HEK293 (cell line): ENCODE measurements around the gene HAUS5.
A peak's percentile ranks its signal among the peaks of the same experiment; 100 is the strongest.

ENCODE experiments used
- CTCF ChIA-PET: fragments of 350-600 bp; formaldehyde crosslinking; extraction: SDS; loops from one replicate; lab custom pipeline; 2021; ENCODE audit warnings: antibody characterized with exemption; lab: Yijun Ruan, JAX
- POLR2A ChIA-PET: fragments of 300-600 bp; formaldehyde crosslinking; extraction: SDS; loops from one replicate; lab custom pipeline; 2020; ENCODE audit warnings: antibody characterized with exemption, inconsistent platforms; lab: Yijun Ruan, JAX
- H3K27ac ChIP-seq: fragments of 200-500 bp; sonication (Bioruptor generic); 2 replicates; pipeline ENCODE4 v1.5.1; 2014; ENCODE audit warnings: low read depth, low read length, control low read depth, inconsistent platforms; ENCODE audit errors: extremely low read depth
- H3K36me3 ChIP-seq, 2 experiments: fragments of 200-500 bp in 1 of 2; sonication (Bioruptor generic) in 1 of 2; 1 replicate in 1 of 2; 2 replicates in 1 of 2; pipeline ENCODE4 v1.5.1; 2014 to 2017; ENCODE audit warnings: inconsistent platforms in 2 of 2, low read length in 2 of 2; ENCODE audit not compliant: control insufficient read depth in 2 of 2, insufficient read depth in 1 of 2
- H3K4me1 ChIP-seq: fragments of 200-500 bp; sonication (Bioruptor generic); 2 replicates; pipeline ENCODE4 v1.5.1; 2014; ENCODE audit warnings: mild to moderate bottlenecking, low read length, inconsistent platforms; ENCODE audit not compliant: control insufficient read depth, insufficient read depth
- H3K4me3 ChIP-seq: 2 replicates; pipeline ENCODE4 v1.5.1; 2011; ENCODE audit warnings: low read depth, mild to moderate bottlenecking, control low read depth, low read length, moderate library complexity
- H3K9me3 ChIP-seq: fragments of 200-500 bp; sonication (Bioruptor generic); 2 replicates; pipeline ENCODE4 v1.5.1; 2014; ENCODE audit warnings: low read depth, low read length, inconsistent platforms; ENCODE audit not compliant: control insufficient read depth, insufficient read depth
- BCL11A ChIP-seq: fragments of 450-650 bp; formaldehyde crosslinking; IDR thresholded peaks from 2 replicates; pipeline ENCODE4 v1.5.1; 2016; ENCODE audit warnings: low read depth, missing biosample characterization, missing genetic modification characterization
- GLI4 ChIP-seq: fragments of 450-650 bp; formaldehyde crosslinking; IDR thresholded peaks from 2 replicates; pipeline ENCODE4 v1.5.1; 2016; ENCODE audit warnings: missing biosample characterization, missing genetic modification characterization
- MEIS1 ChIP-seq: sonication (generic); formaldehyde crosslinking; IDR thresholded peaks from 2 replicates; pipeline ENCODE4 v1.8.1; 2022; ENCODE audit warnings: missing genetic modification reagents, mild to moderate bottlenecking, borderline replicate concordance
- REPIN1 ChIP-seq: fragments of 450-650 bp; formaldehyde crosslinking; IDR thresholded peaks from 2 replicates; pipeline ENCODE4 v1.5.1; 2017; ENCODE audit warnings: missing biosample characterization, missing genetic modification characterization, low read depth
- REST ChIP-seq: fragments of 450-650 bp; formaldehyde crosslinking; IDR thresholded peaks from 2 replicates; pipeline ENCODE4 v1.5.1; 2016; ENCODE audit warnings: missing biosample characterization, missing genetic modification characterization
- SCRT2 ChIP-seq: fragments of 450-650 bp; formaldehyde crosslinking; IDR thresholded peaks from 2 replicates; pipeline ENCODE4 v1.5.1; 2016; ENCODE audit warnings: missing biosample characterization, missing genetic modification characterization
- SP7 ChIP-seq: fragments of 450-650 bp; formaldehyde crosslinking; IDR thresholded peaks from 2 replicates; pipeline ENCODE4 v1.5.1; 2016; ENCODE audit warnings: missing biosample characterization, missing genetic modification characterization
- ZBTB44 ChIP-seq: fragments of 450-650 bp; IDR thresholded peaks from 2 replicates; pipeline ENCODE4 v1.5.1; 2018; ENCODE audit warnings: missing biosample characterization, mild to moderate bottlenecking, missing genetic modification characterization
- ZBTB8A ChIP-seq: fragments of 450-650 bp; formaldehyde crosslinking; IDR thresholded peaks from 2 replicates; pipeline ENCODE4 v1.5.1; 2016; ENCODE audit warnings: missing biosample characterization, missing genetic modification characterization
- ZFP3 ChIP-seq: fragments of 450-650 bp; formaldehyde crosslinking; IDR thresholded peaks from 2 replicates; pipeline ENCODE4 v1.5.1; 2016; ENCODE audit warnings: low read depth, missing biosample characterization, missing genetic modification characterization
- ZNF133 ChIP-seq: fragments of 450-650 bp; formaldehyde crosslinking; IDR thresholded peaks from 2 replicates; pipeline ENCODE4 v1.5.1; 2016; ENCODE audit warnings: missing biosample characterization, missing genetic modification characterization
- ZNF16 ChIP-seq: fragments of 450-650 bp; formaldehyde crosslinking; IDR thresholded peaks from 2 replicates; pipeline ENCODE4 v1.5.1; 2016; ENCODE audit warnings: low read depth, missing biosample characterization, missing genetic modification characterization
- ZNF266 ChIP-seq: fragments of 450-650 bp; formaldehyde crosslinking; IDR thresholded peaks from 2 replicates; pipeline ENCODE4 v1.5.1; 2016; ENCODE audit warnings: missing biosample characterization, missing genetic modification characterization, low read depth
- ZNF302 ChIP-seq: fragments of 450-650 bp; formaldehyde crosslinking; IDR thresholded peaks from 2 replicates; pipeline ENCODE4 v1.5.1; 2016; ENCODE audit warnings: missing biosample characterization, missing genetic modification characterization, low read depth
- ZNF354C ChIP-seq: fragments of 450-650 bp; formaldehyde crosslinking; IDR thresholded peaks from 2 replicates; pipeline ENCODE4 v1.5.1; 2016; ENCODE audit warnings: missing biosample characterization, missing genetic modification characterization, low read depth, borderline replicate concordance
- ZNF514 ChIP-seq: fragments of 450-650 bp; formaldehyde crosslinking; IDR thresholded peaks from 2 replicates; pipeline ENCODE4 v1.5.1; 2016; ENCODE audit warnings: missing biosample characterization, missing genetic modification characterization
- ZNF555 ChIP-seq: fragments of 450-650 bp; formaldehyde crosslinking; conservative IDR thresholded peaks from 2 replicates; pipeline ENCODE4 v1.5.1; 2017; ENCODE audit warnings: missing biosample characterization, mild to moderate bottlenecking, missing genetic modification characterization, inconsistent platforms
- ZNF558 ChIP-seq: fragments of 450-650 bp; formaldehyde crosslinking; IDR thresholded peaks from 2 replicates; pipeline ENCODE4 v1.5.1; 2016; ENCODE audit warnings: missing biosample characterization, missing genetic modification characterization
- ZNF600 ChIP-seq: fragments of 450-650 bp; formaldehyde crosslinking; IDR thresholded peaks from 2 replicates; pipeline ENCODE4 v1.5.1; 2016; ENCODE audit warnings: missing biosample characterization, missing genetic modification characterization
- ZNF76 ChIP-seq: fragments of 450-650 bp; formaldehyde crosslinking; IDR thresholded peaks from 2 replicates; pipeline ENCODE4; 2016; ENCODE audit warnings: low read depth, missing biosample characterization, missing genetic modification characterization, borderline replicate concordance
- ZNF791 ChIP-seq: fragments of 450-650 bp; formaldehyde crosslinking; IDR thresholded peaks from 2 replicates; pipeline ENCODE4 v1.5.1; 2016; ENCODE audit warnings: missing biosample characterization, missing genetic modification characterization
- TF ChIP-seq, protein P1 (sequence below): fragments of 450-650 bp; formaldehyde crosslinking; IDR thresholded peaks from 2 replicates; pipeline ENCODE4 v1.5.1; 2016; ENCODE audit warnings: missing biosample characterization, missing genetic modification characterization
- TF ChIP-seq, protein P2 (sequence below): fragments of 450-650 bp; formaldehyde crosslinking; IDR thresholded peaks from 2 replicates; pipeline ENCODE4 v1.5.1; 2016; ENCODE audit warnings: missing biosample characterization, missing genetic modification characterization
- TF ChIP-seq, protein P3 (sequence below): fragments of 450-650 bp; formaldehyde crosslinking; IDR thresholded peaks from 2 replicates; pipeline ENCODE4 v1.5.1; 2016; ENCODE audit warnings: missing biosample characterization, missing genetic modification characterization

Gene HAUS5

GRCh38 chr19:35648017-35648961 lies 35.8 kb downstream of the HAUS5 start, which contains the start of gene COX6B1 (continued):
- TF ChIP-seq ZNF791 (tag by site-specific recombination) = no peak
- TF ChIP-seq ZFP3 = no peak
- no peak for TF ChIP-seq ZNF558 (tag by site-specific recombination)
- no peak for TF ChIP-seq ZNF16 (tag by site-specific recombination)
- no peak for TF ChIP-seq ZNF266 (tag by site-specific recombination)
- TF ChIP-seq ZNF302 (tag by site-specific recombination) = no peak

- ChIA-PET CTCF (interaction anchor here (0.6 kb wide), 1 partner anchor 58 kb away, joined by 4 read pairs; no protein-coding TSS in a partner anchor), POLR2A (interaction anchor here (0.6 to 1.0 kb wide), 2 partner anchors 10 to 37 kb away, joined by 4 read pairs; no protein-coding TSS in a partner anchor)
- H3K4me3 ChIP-seq = no peak overlapping the region
Measured at GRCh38 chr19:35650581-35650980, 38.0 kb downstream of the HAUS5 start.

More at GRCh38 chr19:35650581-35650980, 38.0 kb downstream of the HAUS5 start:
- TF ChIP-seq, protein P1, sequence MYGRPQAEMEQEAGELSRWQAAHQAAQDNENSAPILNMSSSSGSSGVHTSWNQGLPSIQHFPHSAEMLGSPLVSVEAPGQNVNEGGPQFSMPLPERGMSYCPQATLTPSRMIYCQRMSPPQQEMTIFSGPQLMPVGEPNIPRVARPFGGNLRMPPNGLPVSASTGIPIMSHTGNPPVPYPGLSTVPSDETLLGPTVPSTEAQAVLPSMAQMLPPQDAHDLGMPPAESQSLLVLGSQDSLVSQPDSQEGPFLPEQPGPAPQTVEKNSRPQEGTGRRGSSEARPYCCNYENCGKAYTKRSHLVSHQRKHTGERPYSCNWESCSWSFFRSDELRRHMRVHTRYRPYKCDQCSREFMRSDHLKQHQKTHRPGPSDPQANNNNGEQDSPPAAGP (tag by site-specific recombination) = no peak
- TF ChIP-seq ZNF514 (tag by site-specific recombination) = no peak
- TF ChIP-seq, protein P2, sequence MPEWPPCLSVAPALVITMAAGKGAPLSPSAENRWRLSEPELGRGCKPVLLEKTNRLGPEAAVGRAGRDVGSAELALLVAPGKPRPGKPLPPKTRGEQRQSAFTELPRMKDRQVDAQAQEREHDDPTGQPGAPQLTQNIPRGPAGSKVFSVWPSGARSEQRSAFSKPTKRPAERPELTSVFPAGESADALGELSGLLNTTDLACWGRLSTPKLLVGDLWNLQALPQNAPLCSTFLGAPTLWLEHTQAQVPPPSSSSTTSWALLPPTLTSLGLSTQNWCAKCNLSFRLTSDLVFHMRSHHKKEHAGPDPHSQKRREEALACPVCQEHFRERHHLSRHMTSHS (tag by site-specific recombination) = no peak
- TF ChIP-seq REPIN1 = no peak
- TF ChIP-seq ZBTB44 (tag by site-specific recombination) = no peak
- TF ChIP-seq SP7 (tag by site-specific recombination) = no peak
- no peak for TF ChIP-seq BCL11A (tag by site-specific recombination)
- TF ChIP-seq MEIS1 = no peak
- no peak for TF ChIP-seq ZNF555
- TF ChIP-seq ZNF76 (tag by site-specific recombination) = no peak
- TF ChIP-seq GLI4 (tag by site-specific recombination) = no peak
- TF ChIP-seq REST (tag by site-specific recombination) = no peak
- TF ChIP-seq, protein P3, sequence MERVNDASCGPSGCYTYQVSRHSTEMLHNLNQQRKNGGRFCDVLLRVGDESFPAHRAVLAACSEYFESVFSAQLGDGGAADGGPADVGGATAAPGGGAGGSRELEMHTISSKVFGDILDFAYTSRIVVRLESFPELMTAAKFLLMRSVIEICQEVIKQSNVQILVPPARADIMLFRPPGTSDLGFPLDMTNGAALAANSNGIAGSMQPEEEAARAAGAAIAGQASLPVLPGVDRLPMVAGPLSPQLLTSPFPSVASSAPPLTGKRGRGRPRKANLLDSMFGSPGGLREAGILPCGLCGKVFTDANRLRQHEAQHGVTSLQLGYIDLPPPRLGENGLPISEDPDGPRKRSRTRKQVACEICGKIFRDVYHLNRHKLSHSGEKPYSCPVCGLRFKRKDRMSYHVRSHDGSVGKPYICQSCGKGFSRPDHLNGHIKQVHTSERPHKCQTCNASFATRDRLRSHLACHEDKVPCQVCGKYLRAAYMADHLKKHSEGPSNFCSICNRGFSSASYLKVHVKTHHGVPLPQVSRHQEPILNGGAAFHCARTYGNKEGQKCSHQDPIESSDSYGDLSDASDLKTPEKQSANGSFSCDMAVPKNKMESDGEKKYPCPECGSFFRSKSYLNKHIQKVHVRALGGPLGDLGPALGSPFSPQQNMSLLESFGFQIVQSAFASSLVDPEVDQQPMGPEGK (tag by site-specific recombination) = no peak
- no peak for TF ChIP-seq SCRT2 (tag by site-specific recombination)
- no peak for TF ChIP-seq ZNF354C (tag by site-specific recombination)
- TF ChIP-seq ZBTB8A (tag by site-specific recombination) = no peak
- no peak for TF ChIP-seq ZNF600 (tag by site-specific recombination)
- TF ChIP-seq ZNF133 (tag by site-specific recombination) = no peak
- TF ChIP-seq, all 188 proteins: peak for 0
- Histone ChIP-seq H3K27ac (peak overlapping the region; percentile 37; the same call in 1 of the 2 replicates), H3K4me1 (peaks cover 13% of the 10 kb centered on the region), H3K9me3 (no peaks in the 10 kb centered on the region), H3K36me3 (peaks cover 43 to 63% of the 10 kb centered on the region in 2 experiments)
